Activated CD4-positive, alpha-beta T cell treated with anti-CD3 and anti-CD28 coated beads, Interleukin-10, Interleukin-2, amounts not matched to agents 100 ng/mL and 50 ng/mL, durations not matched to agents 16 hours and 8 hours (primary cell): Measurements from ENCODE around the gene PPIP5K1.
A peak's percentile ranks its signal among the peaks of the same experiment; 100 is the strongest.

ENCODE experiments used
- DNase-seq: peaks from one replicate; pipeline ENCODE4 v3.0.0-alpha.2; 2020

The PPIP5K1 gene

DNA sequence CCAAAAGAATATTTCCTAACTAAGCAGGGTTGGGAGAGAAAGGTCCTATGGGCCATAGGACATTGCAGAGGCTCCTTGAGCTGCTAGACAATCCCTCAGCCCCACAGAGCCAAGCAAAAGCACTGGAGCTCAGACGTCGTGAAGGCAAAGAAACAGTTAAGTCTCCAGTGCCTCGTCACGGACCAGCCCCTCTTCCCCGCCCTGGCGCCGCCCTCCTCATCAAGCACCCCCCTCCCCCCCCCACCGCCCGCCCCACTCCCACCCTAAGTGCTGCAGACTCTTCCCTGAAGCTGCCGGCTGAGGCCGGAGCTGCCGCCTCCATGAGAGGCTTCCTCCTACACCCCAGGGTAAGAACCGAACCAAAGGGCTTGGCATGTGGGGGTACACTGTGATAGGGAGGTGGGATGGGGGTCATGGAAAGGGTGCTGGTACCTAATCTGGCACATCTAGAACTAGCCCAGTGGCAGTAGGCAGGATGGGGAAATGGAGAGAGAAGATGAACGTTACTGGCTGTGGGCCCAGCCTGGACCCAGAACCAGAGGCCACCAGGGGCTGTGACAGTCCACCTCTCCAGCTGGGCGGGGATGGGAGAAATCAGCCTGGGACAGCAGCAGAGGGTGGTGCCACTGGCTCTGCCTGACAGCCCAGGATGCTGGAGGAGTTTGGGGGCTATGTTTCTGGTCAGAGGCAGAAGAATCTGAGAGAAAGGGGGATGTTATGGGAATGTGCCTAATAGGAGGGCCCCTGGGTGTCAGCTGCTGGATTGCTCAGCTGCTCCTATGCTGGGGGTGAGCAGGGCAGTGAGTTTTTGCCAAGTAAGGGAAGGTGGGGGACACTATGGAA lies 72.4 kb downstream of the PPIP5K1 start, which contains the start of gene MAP1A:
TSS of gene MAP1A (plus strand) at position 255 of the 843 bp plus-strand sequence. CDS start 3,866 bp downstream, outside the sequence.
- DNase-seq = no peak

DNA sequence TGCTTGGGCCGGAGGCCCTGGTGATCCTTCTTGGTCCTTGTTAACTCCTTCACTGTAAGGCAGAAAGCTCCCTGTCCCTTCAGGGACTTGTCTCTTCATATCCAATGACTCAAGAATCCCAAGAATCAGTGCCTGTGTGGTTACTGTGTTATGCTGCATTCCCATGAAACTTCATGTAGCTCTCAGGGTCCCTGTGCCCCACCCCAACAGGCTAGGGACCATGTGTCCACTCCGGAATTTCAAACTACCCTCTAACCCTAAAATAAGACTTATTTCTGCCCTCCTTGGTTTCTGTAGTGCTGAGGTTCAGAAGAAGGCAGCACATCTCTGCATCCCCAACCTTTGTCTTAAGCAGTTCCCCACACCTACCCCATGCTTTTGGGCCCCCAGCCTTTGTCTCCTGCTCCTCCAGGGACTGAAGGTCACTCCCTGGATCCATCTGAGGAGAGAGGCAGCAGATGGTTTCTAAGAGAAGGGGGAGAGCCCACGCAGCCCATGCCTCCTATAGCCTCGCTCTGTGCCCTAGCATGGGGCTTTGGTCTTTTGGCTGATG lies 73.1 kb downstream of the PPIP5K1 start:
- no peak for DNase-seq

DNA sequence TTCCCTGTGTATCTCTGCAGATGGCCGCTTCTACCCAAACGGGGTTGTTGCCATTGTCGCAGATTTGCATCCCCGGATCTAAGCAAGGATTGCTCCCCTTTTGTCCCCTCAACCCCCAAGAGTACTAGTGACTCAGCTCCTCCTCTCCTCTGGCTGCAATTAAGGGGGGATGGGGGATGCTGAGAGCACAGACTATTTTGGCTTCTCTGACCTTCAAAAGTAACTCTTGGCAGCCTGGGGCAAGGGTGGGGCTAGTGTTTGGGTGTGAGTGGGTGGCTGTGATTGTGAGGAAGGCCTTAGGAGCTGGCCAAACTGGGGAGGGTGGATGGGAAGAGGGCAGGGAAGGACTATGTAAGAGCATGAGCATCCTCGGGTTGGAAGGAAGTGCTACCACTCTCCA lies 73.8 kb downstream of the PPIP5K1 start:
- no peak for DNase-seq

DNA sequence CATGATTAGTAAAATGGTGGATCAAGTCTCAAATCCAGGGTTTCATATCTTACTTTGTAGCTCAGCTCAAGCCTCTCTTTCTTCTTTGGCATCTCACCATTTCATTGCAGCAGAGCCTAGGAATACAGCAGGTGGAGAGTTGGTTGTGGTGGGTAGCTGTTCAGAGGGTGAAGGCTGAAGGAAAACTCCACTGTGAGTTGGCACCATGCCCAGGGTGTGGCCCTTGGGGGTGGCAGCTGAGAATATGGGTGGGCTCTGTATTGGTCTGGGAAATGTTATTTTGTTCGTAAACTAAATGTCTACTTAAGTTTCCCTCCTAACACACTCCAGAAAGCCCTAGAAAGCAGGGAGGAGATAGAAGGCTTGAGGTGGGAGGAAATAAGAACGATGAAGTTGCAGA lies 74.3 kb downstream of the PPIP5K1 start:
- no peak for DNase-seq

DNA sequence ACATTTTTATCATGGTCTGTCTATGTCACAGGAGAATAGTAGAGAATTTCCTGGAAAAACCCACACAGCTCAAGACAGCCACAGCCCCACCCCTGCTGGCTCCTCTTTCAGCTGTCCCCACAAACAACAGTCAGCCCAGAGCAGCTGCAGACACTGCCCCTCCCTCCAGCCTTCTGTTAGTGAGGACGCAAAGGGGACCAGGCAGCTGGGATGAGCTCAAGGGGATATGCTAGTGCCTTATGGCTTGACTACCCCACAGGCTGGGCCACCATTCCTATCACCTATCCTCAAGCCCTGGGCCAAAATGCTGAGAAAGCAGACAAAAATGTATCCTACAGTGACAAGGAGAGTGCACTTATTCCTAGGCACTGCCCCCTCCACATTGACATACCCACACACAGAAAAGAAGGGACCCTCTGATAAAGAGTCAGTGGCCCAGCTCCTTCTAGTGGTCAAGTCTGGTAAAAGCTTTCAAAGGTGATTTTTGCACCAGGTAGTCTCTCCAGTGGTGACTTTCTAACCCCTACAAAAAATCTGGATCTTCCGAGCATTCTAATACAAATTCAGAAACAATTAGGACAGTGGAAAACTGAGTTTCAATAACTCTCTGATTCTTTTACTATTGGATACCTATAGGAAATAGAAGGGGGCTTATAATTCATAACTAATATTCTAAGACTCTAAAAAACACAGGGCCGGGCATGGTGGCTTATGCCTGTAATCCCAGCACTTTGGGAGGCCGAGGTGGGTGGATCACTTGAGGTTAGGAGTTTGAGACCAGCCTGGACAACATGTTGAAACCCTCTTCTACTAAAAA lies 75.6 kb downstream of the PPIP5K1 start:
- DNase-seq = peak; percentile 41

DNA sequence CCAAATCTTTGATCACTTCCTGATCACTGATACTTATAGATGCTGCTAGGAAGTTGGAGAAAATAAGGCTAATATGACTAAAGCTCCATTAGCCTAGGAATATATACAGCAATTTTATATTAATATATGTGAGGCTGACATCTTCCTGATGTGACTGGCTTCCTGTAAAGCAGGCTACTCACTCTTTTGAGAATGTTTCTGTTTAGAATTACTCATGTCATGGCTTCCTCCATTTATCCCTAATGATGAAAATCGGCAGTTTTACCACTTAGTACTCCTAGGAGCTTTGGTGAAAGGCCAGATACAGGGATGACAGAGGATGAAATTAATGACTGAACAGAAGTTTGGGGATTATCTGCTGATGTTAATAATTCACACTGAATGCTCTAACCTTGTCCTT lies 76.5 kb downstream of the PPIP5K1 start:
- no peak for DNase-seq

DNA sequence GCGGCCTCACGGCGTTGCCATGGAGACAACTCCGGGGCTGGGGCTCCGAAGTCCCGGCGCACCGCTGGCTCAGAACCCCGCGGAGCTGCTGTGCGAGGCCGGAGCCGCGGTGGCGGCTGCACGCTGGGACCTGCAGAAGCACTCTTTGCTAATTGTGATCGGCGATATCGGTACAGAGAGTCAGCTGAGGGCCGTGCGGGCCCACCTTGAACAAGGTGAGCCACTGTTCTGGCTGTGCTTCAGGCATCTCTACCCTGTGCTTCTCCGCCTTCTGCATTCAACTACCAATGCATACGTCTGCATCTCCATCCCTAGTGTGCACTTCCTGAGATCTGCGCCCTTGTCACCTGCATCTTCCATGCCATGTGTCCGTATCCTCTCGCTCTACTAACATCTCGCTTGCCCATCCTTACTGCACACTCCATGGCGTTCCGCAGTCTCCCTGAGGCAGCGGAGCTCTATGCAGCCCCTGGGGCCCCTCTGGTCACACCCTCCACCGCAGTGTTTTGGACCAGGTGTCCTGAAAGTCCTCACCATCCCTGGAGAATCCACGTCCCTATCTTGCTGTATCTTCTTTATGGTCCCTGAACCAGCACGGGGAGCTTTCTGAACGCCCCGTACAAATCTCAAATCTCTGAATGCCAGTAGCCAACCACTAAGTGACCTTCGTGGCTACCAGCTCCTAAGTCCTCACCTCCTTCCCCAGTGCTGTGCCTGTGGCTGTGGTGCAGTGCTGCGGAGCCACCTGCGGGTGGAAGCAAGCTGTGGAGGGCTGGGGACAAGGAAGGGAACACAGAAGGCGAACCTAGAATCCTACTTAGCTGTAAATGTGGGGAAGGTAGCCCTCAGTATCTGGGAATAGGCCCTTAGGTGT lies 78.8 kb downstream of the PPIP5K1 start:
- DNase-seq = peak; percentile 37

DNA sequence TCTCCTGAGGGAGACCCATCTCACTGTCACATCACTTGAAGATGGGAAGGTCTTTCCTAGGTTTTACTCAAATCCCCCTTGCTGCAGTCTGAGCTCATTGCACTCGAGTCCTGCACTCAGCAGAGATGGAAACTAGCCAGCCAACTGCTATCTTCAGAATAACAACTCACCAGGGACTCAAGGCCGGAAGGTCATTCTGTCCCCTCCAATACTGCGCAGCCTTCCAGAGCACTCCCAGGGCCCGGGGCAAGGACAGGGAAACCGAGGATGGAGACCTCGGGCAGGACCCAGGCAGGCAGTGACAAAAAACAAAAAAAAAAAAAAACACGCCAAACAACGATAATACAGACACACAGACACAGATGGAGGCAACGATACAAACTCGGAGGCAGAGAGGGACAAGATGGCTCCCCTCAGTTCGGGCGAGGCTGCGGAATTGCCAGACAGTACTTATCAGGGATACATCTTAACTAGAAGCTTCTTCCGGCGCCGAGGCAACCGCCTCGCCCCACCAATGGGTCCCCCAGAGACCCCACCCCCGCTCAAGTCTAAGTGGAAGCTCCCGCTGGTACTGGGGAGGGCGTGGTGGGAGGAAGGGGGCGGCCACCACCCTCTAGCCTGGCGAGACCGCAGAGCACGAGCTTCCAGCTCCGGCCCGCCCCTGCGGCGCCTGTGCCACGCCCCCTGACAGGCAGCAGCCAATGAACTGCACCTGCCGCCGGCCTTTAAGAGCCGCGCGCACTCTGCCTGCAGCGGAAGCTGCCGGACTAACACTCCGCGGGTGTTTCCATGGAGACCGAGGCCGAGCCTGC lies 79.6 kb downstream of the PPIP5K1 start:
- peak; percentile 100 for DNase-seq

DNA sequence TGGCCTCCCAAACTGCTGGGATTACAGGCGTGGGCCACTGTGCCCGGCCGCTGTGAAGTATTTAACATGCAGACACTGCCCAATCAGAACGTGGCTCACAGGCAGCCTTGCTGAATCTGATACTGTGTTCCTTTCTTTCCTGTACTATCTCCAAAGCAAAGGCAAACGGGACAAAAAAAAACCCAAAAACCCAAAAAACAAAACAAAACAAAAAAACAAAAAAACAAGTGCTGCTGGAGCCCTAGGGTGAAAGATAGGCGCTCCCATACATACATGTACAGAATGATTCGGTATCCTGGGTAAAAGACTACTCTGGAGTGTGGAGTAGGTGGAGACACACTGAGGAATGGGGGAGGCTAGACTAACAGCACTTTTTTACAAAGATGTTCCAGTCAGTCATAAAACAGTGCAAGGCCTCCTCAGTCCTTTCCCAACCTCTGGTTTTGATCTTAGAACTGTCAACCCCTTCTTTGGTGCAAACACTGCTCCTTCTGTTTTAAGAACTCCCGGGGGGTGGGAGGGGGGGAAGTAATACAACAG lies 80.3 kb downstream of the PPIP5K1 start:
- no peak for DNase-seq

DNA sequence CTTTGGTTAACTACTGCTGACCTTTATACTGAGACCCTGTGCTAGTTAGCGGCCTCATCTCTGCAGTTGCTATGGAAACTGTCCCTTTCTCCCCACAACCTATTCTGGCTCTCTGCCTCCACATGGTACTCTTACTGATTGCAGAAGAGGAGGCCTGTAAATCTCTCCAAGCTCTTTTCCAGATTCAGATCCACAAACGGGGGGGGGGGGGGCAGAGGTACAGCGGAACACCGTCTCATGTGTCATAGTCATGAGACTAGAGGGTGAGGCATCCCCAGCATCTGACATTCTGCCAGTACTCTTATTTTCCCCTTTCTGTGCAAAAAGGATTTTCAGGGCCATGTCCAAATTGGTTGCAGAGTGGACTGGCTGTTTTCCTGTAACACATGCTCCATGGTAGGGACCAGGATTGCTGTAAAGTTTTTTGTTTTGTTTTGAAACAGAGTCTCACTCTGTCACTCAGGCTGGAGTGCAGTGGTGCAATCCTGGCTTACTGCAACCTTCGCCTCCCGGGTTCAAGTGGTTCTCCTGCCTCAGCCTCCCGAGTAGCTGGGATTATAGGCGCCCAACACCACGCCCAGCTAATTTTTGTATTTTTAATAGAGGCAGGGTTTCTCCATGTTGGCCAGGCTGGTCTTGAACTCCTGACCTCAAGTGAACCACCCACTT lies 80.9 kb downstream of the PPIP5K1 start:
- no peak for DNase-seq

DNA sequence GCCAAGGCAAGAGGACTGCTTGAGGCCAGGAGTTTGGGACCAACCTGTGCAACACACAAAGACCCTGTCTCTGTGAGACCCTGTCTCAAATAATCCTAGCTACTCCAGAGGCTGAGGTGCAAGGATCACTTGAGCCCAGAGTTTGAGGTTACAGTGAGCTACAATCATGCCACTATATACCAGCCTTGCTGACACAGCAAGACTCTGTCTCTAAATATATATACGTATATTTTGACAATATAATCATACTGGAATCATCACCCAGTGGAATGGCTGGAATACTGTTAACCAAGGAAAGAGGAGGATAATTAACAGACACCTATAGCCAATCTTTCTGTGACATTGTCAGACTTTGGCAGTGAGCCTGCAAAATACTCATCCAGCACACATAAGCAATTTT lies 81.6 kb downstream of the PPIP5K1 start:
- no peak for DNase-seq

DNA sequence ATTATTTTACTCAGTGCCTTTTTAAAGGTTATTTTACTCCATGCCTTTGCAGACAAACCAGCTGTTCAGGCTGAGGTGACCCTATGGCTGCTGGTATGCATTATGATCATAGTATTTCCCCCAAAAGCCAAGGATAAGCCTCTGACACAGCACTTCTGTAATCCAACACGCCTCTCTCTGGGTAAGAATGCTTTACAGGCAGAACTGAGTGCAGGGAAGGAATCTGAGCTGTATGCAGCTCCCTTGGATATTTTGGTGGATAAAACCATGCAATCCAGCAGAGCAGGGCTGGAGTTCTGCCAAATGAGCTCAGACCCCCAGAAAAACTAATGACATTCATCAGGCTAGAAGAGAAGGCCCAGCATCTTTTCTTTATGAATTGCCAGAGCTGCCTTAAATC lies 84.3 kb downstream of the PPIP5K1 start:
- DNase-seq = no peak

DNA sequence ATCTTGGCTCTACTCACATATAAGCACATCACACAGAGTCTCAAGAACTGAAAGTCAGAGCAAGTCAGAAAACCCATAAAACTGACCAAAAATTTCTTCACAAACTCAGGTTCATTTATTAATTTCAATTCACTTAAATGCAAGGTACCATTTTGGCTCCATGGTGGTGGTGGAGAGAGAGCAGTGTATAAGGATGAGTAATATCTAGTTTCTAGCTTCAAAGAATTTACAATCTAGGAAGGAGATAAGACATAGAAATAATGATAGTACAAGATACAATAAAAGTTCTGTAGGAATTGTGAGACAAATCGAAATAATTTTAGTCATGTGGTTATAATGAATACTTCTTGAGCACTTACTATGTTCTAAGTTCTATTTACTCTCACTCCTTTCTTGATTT lies 90.4 kb downstream of the PPIP5K1 start:
- no peak for DNase-seq

DNA sequence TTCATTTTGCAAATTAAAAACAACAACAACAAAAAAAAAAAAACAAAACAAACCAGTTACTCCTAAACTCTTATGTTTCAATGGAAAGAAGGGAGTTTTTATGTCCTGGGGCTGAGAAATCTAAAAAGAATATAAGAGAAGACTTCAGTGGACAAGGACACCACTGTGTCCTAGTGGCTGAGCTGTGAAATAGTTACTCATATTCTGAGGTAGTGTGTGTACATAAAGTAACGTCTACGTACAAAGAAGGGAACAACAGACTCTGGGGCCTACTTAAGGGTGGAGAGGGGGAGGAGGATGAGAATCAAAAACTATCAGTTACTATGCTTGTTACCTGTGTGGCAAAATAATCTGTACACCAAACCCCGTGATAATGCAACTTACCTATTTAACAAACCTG lies 91.0 kb downstream of the PPIP5K1 start:
- no peak for DNase-seq

DNA sequence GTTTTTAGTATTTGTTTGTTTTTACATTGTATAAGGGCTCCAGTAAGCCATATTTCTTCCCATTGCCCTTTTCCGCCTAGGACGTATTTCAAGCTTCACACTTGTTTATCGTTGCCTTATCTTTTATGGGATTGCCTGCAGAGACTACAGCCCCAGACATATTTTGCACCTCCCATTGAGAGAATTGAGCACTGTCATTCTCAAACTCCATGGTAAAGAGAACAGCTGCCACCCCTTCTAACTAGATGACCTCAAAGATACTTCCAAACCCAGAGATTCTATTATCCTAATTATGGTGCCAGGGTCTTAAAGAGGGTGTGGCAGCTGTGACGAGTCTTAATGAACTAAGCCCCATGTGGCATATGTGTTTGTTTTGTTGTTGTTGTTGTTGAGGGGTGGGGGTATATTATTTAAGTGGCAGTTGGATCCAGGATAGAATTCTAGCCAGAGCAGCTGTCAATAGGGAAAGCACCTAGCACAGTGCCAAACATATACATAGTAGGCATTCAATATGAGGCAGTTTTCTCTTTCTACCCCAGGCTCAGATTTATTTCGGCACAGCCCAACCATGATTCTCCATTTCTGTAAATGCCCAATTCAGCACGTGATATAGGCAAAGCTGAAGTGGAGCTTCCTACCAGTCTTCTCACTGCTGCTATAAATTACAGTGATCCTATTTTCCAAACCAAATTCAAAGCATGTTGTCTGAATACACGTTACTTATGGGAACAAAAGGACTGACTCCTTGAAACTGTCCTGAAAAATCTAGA lies 96.1 kb downstream of the PPIP5K1 start:
- no peak for DNase-seq

DNA sequence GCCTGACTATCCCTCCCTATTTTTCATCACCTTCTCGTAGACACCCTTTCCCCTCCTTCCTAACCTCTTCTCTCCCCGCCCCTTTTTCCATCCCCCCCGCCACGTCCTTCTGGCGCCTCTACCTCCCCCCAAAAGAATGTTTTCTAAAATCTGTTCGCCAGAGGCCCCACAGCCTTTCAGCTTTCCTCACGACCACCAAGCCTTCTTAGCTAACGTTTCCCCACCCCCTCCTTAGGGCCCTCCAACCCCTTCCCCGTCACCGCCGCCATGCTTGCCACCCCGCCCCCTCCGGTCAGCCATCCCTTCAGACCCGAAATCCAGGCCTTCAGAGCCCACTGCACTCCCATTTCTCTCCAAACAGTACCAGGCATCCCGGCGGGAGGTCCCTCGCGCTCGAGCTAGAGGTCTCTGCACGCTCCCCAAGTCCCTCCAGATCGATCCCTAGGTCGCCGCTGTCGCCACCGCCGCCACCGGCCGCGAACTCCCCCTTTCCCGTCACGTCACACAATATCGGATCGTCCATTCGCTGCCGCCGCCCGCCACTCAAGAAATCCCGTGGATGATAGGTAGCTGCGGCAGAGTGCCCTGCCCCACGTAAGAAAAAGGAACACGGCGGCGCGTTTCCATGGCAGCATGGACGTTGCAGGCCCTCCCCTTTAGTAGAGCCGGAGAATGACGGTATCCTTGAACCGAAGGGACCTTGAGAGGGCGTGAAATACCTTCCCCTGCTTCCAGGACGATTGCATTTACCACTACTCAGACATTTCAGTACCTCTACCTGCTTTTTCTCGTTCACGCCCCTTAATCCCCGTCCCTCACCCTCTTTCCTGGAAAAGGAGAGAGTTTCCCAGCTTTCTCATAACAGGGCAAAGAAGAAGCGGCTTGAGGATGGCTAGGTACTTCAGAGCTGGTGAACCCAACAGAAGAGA lies 97.1 kb downstream of the PPIP5K1 start, which contains the start of gene TP53BP1:
TSS of gene TP53BP1 (minus strand) at position 484 of the 929 bp plus-strand sequence. CDS start at position 371, 113 bp downstream.
- DNase-seq = peak; percentile 96

DNA sequence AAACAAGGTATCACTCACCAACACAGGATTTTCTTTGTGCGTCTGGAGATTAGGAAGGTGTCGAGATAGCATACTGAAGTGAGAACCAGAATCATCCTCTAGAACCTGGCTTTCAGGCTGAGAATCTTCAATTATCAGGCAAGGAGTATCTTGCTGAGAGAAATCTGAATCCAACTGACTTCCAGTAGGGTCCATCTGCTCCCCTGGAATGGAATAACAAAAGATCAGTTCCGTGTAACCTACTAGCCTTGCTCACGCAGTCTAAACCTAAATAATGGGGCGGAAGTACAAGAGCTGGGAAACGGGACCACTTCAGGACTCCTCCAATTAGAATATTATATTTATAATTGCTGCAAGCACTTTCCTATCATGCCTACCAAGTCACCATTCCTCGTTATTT lies 97.7 kb downstream of the PPIP5K1 start:
- DNase-seq = no peak

DNA sequence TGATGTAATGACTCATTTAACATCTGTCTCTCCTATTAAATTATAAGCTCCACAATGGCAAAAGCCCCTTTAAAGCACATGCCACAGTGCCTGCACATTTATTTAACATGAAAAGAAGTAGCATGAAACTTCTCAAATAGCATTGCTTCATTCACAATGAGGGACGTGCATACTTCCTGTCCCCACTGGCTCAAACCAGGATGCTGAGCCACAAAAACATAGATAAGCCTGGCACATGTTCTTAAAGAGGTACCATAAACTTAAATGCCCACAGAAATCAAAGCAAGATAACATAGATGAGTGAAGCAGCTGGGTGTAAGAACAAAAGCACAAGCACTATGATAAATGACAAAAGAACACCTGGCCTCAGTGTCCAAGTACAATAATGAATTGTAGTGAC lies 100.8 kb downstream of the PPIP5K1 start:
- DNase-seq = no peak

DNA sequence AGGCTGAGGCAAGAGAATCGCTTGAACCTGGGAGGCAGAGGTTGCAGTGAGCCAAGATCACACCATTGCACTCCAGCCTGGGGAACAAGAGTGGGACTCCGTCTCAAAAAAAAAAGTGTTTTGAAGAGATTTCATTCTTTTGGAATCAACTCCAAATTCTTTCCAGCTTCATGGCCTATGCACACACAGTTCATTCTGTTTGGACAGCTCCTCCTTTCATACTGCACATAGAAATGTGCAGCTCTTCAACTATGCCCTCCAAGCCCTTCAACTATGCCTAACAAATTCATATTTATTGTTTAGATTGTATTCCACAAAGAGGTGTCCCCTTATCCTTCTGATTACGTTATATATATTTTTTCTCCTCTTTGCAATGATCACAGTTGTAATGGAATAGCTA lies 101.2 kb downstream of the PPIP5K1 start:
- no peak for DNase-seq
